CD4-positive, alpha-beta T cell treated with Interleukin-10 for 1 hour (primary cell): ENCODE measurements around the gene EIF5AL1.
"Not testable (repeated sequence)": the region's sequence is repeated elsewhere in the genome, so short reads cannot be mapped to it uniquely, and the experiment has no call there.

Experiments used
- DNase-seq: peaks from one replicate; pipeline ENCODE4 v3.0.0-alpha.2; 2020

EIF5AL1 gene

DNA sequence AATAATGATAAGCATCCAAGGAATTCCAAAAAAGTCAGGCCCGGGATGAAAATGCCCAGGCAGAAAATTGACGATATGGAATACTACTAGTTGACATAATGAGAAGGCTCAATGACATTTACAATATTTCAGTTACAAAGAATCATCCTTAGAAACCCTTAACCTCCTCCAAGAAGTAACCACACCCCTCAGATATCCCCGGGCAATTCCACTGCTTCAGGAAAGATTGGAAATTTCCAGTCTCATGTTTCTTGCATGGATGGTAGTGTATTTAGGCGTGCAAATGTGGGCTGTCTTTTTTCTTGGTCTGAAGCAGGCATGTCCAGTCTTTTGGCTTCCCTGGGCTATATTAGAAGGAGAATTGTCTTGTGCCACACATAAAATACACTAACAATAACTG is 5.2 kb downstream of the EIF5AL1 start:
- not testable (repeated sequence) for DNase-seq

DNA sequence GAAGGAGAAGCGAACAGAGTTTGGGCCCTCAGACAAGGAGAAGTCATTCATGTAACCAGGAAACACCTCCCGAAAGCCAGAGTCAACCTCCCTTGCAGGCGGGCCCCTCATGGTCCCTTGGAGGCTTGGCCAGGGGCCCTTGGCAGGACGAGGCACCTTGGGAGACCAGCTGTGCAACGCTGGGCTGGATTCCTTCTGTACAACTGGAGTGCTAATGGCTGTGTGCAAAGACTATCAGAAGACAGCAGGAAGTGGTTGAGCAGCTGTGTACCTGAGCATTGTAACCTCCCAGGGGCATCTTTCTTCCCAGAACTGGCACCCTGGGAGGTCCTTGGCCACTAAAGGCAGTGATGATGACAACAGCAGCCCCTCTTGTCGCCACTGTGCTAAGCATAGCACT is 9.4 kb downstream of the EIF5AL1 start:
- not testable (repeated sequence) for DNase-seq

- not testable (repeated sequence) for DNase-seq
These were observed 10.1 kb downstream of the EIF5AL1 start for GRCh38 chr10:79522464-79522863.

DNA sequence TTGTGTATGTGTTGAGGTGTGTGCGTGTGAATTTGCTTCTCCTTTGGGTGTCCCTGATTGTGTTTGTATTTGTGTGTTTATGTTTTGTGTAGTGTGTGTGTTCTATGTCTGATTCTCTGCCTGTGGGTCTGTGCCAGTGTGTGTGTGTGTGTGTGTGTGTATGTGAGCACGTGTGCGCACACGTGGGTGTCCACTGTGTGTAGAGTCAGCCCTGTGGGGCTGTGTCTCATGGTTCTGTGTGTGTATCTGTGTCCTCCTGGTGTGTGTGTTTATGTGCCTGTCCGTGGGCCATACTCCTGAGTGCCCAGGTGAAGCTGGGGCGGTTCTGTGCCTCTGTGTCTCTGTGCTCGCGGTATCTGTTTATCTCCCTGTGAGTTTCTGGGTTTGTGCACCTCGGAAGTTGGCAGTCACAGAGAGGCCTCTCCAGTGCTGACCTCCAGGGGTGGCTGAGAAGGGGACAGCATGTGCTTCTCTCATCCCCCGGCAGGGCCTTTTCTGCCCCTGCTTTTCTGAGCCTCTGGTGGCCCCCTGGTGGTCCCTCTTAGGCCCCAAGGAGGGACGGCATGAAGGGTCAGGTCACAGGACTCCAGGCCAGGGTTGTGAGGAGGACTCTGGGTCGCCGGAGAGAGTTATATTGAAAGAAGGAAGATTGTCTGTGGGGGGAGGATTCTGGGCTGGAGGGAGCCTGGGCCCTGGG is 11.0 kb downstream of the EIF5AL1 start:
- DNase-seq, result not testable (repeated sequence)

DNA sequence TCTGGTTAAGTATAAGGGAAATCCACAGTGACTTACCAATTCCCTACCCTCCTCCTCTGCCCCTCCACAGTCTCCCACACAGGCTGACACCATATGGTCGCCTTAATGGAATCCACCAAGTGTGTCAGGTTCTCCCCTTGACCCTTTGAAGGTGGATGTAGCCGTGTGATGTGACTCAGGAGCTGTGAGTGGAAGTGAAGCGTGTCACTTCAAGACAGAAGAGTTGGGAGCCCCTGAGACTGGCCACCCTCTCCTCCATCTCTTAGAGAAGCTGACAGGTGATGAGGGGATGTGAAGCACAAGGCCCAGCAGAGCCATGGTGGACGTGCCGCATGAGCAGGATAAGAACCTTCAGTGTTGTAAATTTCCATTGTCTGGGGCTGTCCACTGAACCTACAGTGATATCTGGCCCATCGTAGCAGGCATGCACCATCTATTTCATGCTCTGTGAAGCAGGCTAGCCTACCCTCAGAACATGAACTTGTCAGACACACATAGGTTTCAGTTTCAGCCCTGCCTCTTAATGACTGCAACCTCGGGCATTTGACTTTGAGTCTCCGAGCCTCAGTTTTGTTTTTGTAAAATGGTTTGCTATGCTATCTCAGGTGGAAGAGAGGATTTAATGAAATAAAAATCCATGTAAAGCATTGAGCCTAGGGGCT is 12.8 kb downstream of the EIF5AL1 start:
- DNase-seq, result not testable (repeated sequence)

DNA sequence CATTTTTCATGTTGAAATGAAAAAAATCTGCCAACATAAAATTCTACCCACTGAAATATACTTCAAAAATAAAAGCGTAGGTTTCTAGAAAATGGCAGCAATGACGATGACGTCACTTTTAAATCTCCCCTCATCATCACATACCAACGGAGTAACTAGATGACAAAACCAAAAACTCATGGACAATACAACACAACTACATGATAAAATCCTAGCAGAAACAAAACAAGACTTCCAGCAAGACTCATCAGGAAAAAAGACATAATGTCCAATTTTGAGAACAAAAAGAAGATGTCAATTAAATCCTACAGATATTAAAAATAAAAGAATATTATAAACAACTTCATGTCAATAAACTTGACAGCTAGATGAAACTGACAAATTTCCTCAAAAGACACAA is 15.9 kb downstream of the EIF5AL1 start:
- DNase-seq, result not testable (repeated sequence)

GRCh38 chr10:79533142-79533902 is 21.0 kb downstream of the EIF5AL1 start:
- DNase-seq, result not testable (repeated sequence)

GRCh38 chr10:79533903-79534175 is 21.5 kb downstream of the EIF5AL1 start:
- DNase-seq, result not testable (repeated sequence)

- DNase-seq, result not testable (repeated sequence)
These were observed 26.0 kb downstream of the EIF5AL1 start for GRCh38 chr10:79538311-79538710.

DNA sequence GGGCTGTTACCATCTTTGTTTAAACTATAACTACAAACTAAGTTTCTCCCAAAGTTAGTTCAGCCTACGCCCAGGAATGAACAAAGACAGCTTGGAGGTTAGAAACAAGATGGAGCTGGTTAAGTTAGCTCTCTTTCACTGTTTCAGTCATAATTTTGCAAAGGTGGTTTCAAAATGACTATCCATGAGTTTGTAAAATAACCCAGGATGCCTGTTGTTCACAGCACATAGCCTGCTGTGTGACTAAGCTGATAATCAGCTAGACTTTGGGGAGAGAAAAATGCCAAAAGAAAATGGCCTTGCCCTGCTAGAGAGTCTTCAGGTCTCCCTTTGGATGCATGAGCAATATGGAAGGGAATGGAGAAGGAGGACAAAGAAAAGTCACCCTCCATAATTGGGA is 28.6 kb downstream of the EIF5AL1 start:
- DNase-seq, result not testable (repeated sequence)

DNA sequence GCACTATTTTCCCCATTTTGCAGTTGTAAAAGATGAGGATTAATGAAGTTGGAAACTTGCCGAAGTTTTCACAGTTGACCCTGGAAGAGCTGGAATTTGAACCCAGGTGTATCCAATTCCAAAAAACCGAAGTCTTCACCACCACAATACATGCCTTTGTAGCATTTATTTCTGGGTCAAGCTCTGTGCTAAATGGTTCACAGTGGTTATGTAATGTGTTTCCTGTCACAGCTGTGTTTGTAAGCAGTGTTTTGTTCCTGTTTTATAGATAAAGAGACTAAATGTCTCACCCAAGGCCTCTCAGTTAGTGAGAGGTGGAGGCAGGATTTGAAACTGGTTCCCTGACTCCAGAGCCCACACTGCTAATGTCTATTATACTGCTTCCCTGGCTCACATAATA is 30.3 kb downstream of the EIF5AL1 start:
- no peak for DNase-seq

DNA sequence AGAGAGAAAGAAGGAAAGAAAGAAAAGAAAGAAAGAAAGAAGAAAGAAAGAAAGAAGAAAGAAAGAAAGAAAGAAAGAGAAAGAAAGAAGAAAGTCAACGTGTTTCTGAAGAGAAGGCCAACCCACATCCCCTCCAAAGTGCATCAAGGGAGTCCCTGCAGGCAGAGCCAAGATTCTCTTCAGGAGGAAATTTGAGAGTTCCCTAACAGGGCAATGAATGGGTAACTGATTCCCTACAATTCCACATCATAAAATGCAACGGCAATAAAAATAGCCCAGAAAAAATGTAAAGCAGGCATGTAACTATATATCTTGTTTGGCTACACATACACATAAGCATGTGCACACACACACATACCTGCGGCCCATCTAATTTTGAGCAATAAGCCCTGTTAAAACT is 32.1 kb downstream of the EIF5AL1 start:
- not testable (repeated sequence) for DNase-seq

DNA sequence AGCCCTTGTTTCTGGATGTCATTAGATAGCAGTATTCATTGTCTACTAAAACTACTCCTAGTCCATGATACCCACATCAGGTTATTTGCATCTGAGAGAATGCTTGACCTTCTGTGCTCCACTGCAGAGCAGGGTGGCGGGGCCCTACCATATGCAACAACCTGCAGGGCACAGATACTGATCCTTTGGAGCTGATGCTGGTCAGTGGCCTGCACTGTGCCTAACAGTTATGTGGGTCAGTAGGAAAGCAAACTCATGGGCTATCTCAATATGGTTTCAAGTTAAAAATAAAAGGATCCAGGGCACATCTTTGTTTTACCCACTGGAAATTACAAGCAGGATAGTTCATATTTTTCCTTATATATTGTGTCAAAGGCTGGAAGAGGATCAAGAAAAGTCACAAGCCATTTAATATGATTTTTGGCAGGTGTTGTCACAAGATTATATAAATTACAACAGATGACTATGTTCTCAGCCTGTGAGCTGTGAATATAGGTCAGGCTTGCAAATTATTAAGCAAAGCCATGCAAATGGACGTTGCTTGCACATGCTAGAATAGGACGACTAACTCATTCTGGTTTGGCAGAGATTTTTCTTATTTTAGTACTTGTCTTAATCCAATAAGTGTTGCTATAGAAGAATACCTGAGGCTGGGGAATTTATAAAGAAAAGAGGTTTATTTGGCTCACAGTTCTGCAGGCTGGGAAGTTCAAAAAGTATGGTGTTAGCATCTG is 32.8 kb downstream of the EIF5AL1 start:
- DNase-seq, result not testable (repeated sequence)

DNA sequence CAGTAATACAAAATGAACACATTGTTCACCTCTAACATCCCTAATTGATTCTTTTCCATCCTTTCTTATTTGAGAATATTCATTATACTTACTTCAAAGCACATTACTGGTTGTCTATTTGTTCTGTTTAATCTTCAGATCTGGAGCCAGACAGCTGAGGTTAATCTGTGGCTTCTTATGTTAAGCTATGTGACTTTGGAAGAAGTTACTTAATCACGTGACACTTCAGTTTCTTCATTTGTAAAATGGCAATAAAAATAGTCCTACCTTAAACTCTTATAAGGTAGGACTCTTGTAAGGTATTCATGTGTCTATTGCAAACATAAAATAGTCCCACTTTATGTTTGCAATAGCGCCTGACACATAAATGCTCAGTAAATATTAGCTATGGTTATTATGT is 34.8 kb downstream of the EIF5AL1 start:
- DNase-seq, result not testable (repeated sequence)

GRCh38 chr10:79547973-79548372 is 35.6 kb downstream of the EIF5AL1 start:
- no peak for DNase-seq

DNA sequence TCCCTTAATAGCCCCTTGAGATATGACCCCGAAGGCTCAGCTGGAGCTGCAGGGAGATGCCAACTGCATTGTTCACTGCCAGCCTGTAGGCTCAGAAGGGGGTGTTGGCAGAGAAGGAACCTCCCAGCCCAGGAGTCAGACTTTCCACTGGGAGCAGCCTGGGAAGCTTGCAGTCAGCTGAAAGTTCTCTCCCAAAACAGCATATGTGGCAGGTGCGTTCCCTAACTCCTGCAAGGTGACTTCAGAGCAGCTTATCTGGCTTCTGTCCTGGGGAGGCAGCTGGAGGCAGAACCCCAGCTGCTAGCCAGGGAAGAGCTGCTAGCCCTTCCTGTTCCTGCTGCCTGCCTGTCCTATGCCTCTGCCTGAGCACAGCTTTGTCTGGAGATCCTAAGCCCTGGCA is 39.8 kb downstream of the EIF5AL1 start:
- no peak for DNase-seq

DNA sequence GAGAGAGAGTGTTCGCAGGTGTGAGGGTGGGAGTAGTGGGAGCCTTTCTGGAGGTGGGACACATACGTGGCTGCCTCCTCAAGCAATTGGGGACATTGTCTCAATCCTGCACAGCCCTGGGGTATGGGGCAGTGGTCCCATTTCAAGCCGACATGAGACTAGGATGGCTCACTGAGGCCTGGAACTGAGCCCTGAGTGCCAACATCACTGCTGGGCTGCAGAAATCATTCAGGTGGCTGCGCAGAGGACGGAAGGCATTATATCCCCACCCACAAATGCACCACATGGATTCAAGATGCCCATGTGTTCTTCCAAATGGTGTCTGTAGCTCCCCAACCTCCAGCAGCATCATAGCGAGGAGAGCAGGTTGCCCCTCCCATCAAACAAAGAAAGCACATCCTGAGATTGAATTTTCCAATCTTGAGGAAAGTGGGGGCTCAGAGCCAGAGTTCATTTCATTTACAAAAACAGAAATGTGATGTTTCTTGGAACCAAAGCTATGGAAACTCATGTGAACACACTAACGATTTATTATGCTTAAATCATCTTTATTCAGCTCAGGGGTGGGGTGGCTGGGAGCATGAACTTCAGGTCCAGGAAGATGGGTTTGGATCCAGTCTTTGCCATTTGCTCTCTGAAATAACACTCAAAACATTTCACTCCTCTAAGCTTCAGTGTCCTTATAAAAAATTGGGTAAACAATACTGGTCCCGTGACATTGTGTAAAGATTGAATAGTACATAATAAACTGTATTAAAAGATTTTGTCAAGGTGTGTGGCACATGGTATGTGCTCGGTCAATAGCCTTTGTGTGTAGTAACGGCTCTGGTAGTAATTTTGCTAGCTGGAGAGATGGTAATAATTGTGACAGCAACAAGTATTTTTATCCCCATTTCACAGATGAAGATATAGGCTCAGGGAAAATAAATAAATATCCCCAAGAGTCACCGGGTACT is 43.3 kb downstream of the EIF5AL1 start:
- DNase-seq, result no peak

DNA sequence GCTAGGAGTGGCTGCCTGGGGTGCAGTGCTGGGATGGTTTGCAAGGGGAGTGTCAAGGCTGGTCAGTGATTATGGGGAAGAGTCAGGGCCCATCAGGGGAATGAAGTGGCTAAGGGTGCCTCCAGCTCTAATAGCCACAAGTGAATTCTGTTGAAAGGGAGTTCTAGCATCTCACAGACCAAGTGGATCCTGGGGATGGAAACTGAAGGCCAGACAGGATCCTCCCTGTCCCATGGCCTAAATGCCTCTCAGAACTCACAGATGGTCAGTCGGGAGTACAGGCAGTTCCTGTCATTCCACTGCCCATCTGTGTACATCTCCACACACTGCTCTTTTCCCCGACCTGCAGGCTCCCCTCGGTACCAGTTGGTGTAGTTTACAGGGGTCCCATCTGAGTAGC is 44.6 kb downstream of the EIF5AL1 start:
- DNase-seq, result not testable (repeated sequence)

GRCh38 chr10:79559726-79560125 is 47.4 kb downstream of the EIF5AL1 start:
- no peak for DNase-seq

DNA sequence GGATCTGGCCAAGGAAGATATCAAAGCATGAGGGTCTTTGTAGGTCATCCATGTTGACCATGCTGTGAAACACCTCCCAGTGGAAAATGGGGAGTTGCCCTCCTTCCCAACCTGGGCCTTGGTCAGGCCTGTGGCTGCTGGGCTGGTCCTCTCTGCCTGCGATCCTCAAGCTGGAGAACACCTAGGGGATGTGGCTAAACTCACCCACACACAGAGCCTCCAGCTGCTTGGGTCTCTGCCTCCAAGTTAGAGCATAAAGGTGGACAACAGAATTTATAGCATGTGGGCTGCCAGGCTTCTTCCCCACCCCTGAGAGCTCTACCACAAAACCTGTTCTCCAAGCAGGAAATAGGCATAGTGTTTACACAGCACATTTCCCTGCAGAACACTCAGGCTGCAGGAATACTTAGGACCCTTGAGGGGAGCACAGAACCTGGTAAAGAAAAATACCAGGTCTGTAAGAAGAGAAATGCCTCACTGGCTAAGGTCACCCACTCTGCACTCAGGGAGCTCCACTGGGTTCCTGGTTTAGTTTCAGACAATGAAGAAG is 47.9 kb downstream of the EIF5AL1 start, which contains the start of gene SFTPA2:
SFTPA2 (minus strand) TSS at position 248 of the 550 bp plus-strand sequence. CDS start 924 bp downstream, outside the sequence.
- no peak for DNase-seq

DNA sequence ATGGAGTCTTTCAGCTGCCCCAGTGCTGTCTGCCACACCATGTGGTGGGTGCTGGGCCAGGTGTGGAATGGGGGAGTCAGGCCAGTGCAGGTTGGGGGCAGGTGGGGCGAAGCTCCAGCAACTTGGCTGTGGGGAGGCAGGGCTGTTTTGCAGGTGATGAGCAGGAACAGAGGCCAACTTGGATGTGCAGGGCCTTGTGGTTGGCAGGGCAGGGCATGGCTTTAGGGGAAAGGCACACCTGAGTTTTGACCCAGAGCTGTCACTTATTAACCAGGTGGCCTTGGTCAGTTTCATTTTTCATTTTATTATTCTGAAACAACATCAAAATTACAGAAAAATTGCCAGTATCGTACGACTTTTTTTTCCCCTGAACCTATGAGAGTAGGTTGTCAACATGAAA is 48.9 kb downstream of the EIF5AL1 start:
- no peak for DNase-seq
